NCI-H1092 treated with DMSO at 0.1 percent for 48 hours (cell line): ENCODE data around the gene DST.
A peak's percentile ranks its signal among the peaks of the same experiment; 100 is the strongest.

ENCODE experiments used
- DNase-seq: peaks from one replicate; lab custom pipeline; 2025; lab: John Stamatoyannopoulos, UW

Gene DST

GRCh38 chr6:56536536-56536935, 106.2 kb downstream of the DST start:
- DNase-seq: no peak

- DNase-seq: no peak
Measured at GRCh38 chr6:56535626-56536025, 107.1 kb downstream of the DST start.

GRCh38 chr6:56534680-56535419, 107.8 kb downstream of the DST start:
- DNase-seq: no peak

- DNase-seq: no peak
Measured at GRCh38 chr6:56532766-56533551, 109.7 kb downstream of the DST start.

- no peak for DNase-seq
Measured at GRCh38 chr6:56531839-56532595, 110.7 kb downstream of the DST start.

- no peak for DNase-seq
Measured at GRCh38 chr6:56529594-56530191, 113.0 kb downstream of the DST start.

GRCh38 chr6:56528412-56528841, 114.3 kb downstream of the DST start:
- no peak for DNase-seq

- DNase-seq: no peak
Measured at GRCh38 chr6:56527934-56528333, 114.8 kb downstream of the DST start.

- DNase-seq: no peak
Measured at GRCh38 chr6:56526860-56527544, 115.7 kb downstream of the DST start.

GRCh38 chr6:56525974-56526789, 116.5 kb downstream of the DST start:
- no peak for DNase-seq

GRCh38 chr6:56524891-56525703, 117.6 kb downstream of the DST start:
- no peak for DNase-seq

- no peak for DNase-seq
Measured at GRCh38 chr6:56522495-56523270, 120.0 kb downstream of the DST start.

- no peak for DNase-seq
Measured at GRCh38 chr6:56521976-56522375, 120.7 kb downstream of the DST start.

GRCh38 chr6:56521454-56521853, 121.2 kb downstream of the DST start:
- DNase-seq: no peak

- no peak for DNase-seq
Measured at GRCh38 chr6:56520218-56520617, 122.5 kb downstream of the DST start.

- DNase-seq: no peak
Measured at GRCh38 chr6:56518995-56519767, 123.5 kb downstream of the DST start.

GRCh38 chr6:56517155-56517745, 125.4 kb downstream of the DST start:
- DNase-seq: peak; percentile 88

- peak; percentile 29 for DNase-seq
Measured at GRCh38 chr6:56516003-56516402, 126.7 kb downstream of the DST start.
